GM12878 (cell line): ENCODE data around the gene MGAT5.

Experiments
- BACH1 ChIP-seq: fragments of 450-650 bp; IDR thresholded peaks from 2 replicates; pipeline ENCODE4 v1.6.1; 2017; ENCODE audit warnings: mild to moderate bottlenecking, borderline replicate concordance
- EED ChIP-seq: sonication (generic); IDR thresholded peaks from 2 replicates; pipeline ENCODE4 v1.6.1; 2016; ENCODE audit warnings: antibody characterized with exemption, low read depth
- EGR1 ChIP-seq, 2 experiments: IDR thresholded peaks; 1 replicate in 1 of 2; 2 replicates in 1 of 2; pipeline ENCODE4 v1.6.1; 2011 to 2012; ENCODE audit warnings: low read depth in 2 of 2, low read length in 2 of 2, borderline replicate concordance in 1 of 2, mild to moderate bottlenecking in 1 of 2, moderate library complexity in 1 of 2
- FOXK2 ChIP-seq: fragments of 450-650 bp; IDR thresholded peaks from 2 replicates; pipeline ENCODE4 v1.6.1; 2017; ENCODE audit warnings: mild to moderate bottlenecking, moderate library complexity
- MEF2A ChIP-seq: IDR thresholded peaks from 2 replicates; pipeline ENCODE4 v1.6.1; 2011; ENCODE audit warnings: low read depth, mild to moderate bottlenecking, low read length, moderate library complexity; ENCODE audit not compliant: insufficient read depth
- POLR2A ChIP-seq: IDR thresholded peaks from 2 replicates; pipeline ENCODE4 v1.6.1; 2011; ENCODE audit warnings: low read depth, mild to moderate bottlenecking, low read length
- POLR2AphosphoS5 ChIP-seq: IDR thresholded peaks from 2 replicates; pipeline ENCODE4 v1.6.1; 2011; ENCODE audit warnings: mild to moderate bottlenecking, low read length, inconsistent platforms
- RCOR1 ChIP-seq: conservative IDR thresholded peaks from 2 replicates; pipeline ENCODE4 v1.6.1; 2012; ENCODE audit warnings: low read depth, low read length, improper control_type of control experiment
- REST ChIP-seq: IDR thresholded peaks from 2 replicates; pipeline ENCODE4 v1.6.1; 2012; ENCODE audit warnings: mild to moderate bottlenecking, low read depth, low read length
- TAF1 ChIP-seq: IDR thresholded peaks from 2 replicates; pipeline ENCODE4 v1.6.1; 2011; ENCODE audit warnings: mild to moderate bottlenecking, low read depth, low read length, borderline replicate concordance
- YY1 ChIP-seq: IDR thresholded peaks from 2 replicates; pipeline ENCODE4 v1.6.1; 2011; ENCODE audit warnings: low read depth, mild to moderate bottlenecking, low read length
- ZBTB33 ChIP-seq: fragments of 450-650 bp; IDR thresholded peaks from 2 replicates; pipeline ENCODE4 v1.6.1; 2017; ENCODE audit warnings: mild to moderate bottlenecking
- TF ChIP-seq, protein P1 (sequence below), 3 experiments: IDR thresholded peaks in 2 of 3; conservative IDR thresholded peaks in 1 of 3; 2 replicates each; pipeline ENCODE4 v1.5.1; 2011; ENCODE audit warnings: low read depth in 3 of 3, low read length in 3 of 3, mild to moderate bottlenecking in 3 of 3, control low read depth in 2 of 3, moderate library complexity in 2 of 3, inconsistent platforms in 1 of 3, mixed read lengths in 1 of 3; ENCODE audit not compliant: control insufficient read depth in 2 of 3, insufficient read depth in 1 of 3; ENCODE audit errors: extremely low read depth in 1 of 3
- TF ChIP-seq, protein P2 (sequence below): IDR thresholded peaks from 2 replicates; pipeline ENCODE4 v1.6.1; 2012; ENCODE audit warnings: low read depth, low read length, improper control_type of control experiment

- TF ChIP-seq MEF2A (no peak), YY1 (no peak), TAF1 (no peak), EGR1 (IDR thresholded peaks at IDR 0.05; ENCODE audit: borderline replicate concordance in 1 of 2, low read depth in 2 of 2, low read length in 2 of 2) (no peak), POLR2A (no peak), BACH1 (no peak), POLR2AphosphoS5 (no peak), FOXK2 (no peak), ZBTB33 (no peak), RCOR1 (no peak), EED (no peak), REST (no peak)
- TF ChIP-seq, protein P1, sequence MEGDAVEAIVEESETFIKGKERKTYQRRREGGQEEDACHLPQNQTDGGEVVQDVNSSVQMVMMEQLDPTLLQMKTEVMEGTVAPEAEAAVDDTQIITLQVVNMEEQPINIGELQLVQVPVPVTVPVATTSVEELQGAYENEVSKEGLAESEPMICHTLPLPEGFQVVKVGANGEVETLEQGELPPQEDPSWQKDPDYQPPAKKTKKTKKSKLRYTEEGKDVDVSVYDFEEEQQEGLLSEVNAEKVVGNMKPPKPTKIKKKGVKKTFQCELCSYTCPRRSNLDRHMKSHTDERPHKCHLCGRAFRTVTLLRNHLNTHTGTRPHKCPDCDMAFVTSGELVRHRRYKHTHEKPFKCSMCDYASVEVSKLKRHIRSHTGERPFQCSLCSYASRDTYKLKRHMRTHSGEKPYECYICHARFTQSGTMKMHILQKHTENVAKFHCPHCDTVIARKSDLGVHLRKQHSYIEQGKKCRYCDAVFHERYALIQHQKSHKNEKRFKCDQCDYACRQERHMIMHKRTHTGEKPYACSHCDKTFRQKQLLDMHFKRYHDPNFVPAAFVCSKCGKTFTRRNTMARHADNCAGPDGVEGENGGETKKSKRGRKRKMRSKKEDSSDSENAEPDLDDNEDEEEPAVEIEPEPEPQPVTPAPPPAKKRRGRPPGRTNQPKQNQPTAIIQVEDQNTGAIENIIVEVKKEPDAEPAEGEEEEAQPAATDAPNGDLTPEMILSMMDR (IDR thresholded peaks at IDR 0.05 in 2 of 3, conservative IDR thresholded peaks at IDR 0.05 in 1 of 3; ENCODE audit: control insufficient read depth in 2 of 3, extremely low read depth in 1 of 3, insufficient read depth in 1 of 3, low read depth in 3 of 3, low read length in 3 of 3): no peak
- TF ChIP-seq, protein P2, sequence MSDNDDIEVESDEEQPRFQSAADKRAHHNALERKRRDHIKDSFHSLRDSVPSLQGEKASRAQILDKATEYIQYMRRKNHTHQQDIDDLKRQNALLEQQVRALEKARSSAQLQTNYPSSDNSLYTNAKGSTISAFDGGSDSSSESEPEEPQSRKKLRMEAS: no peak
Measured at GRCh38 chr2:134216152-134216829, 37.6 kb upstream of the MGAT5 start.
